HG02884 (cell line): ENCODE data around the gene SEZ6L2.

Experiments
- ATAC-seq: cut with Tn5 transposase; IDR thresholded peaks from one replicate; pipeline ENCODE4 v1.9.1; 2021; ENCODE audit warnings: mild to moderate bottlenecking, moderate library complexity; ENCODE audit not compliant: unreplicated experiment

Gene SEZ6L2

GRCh38 chr16:29830774-29831173, 68.6 kb downstream of the SEZ6L2 start:
- ATAC-seq: no peak

- no peak for ATAC-seq
Observed at GRCh38 chr16:29826342-29826695, 73.0 kb downstream of the SEZ6L2 start.

- no peak for ATAC-seq
Observed at GRCh38 chr16:29825145-29826044, 74.0 kb downstream of the SEZ6L2 start.

- no peak for ATAC-seq
Observed at GRCh38 chr16:29824589-29825144, 74.7 kb downstream of the SEZ6L2 start.

- no peak for ATAC-seq
Observed at GRCh38 chr16:29821643-29822115, 77.7 kb downstream of the SEZ6L2 start.
